H9 (cell line): ENCODE results near the gene SPINK7. TPM values are rescaled to one million over a fixed set of nuclear protein-coding genes. Genes with fewer than 3 reads are reported as not detected.

Experiments used
- DNase-seq: peaks from one replicate; pipeline ENCODE4 v3.0.0-alpha.2; 2017
- H2AFZ ChIP-seq: one replicate; pipeline ENCODE4 v1.6.1; 2013; ENCODE audit warnings: mild to moderate bottlenecking, low read length, control low read depth, moderate library complexity
- H2AK5ac ChIP-seq: 2 replicates; pipeline ENCODE4 v1.6.1; 2013; ENCODE audit warnings: low read length, control low read depth, mixed read lengths; ENCODE audit not compliant: insufficient read length
- H2BK120ac ChIP-seq: one replicate; pipeline ENCODE4 v1.6.1; 2013; ENCODE audit warnings: low read depth, mild to moderate bottlenecking, low read length, control low read depth, inconsistent platforms; ENCODE audit not compliant: poor library complexity, severe bottlenecking
- H2BK12ac ChIP-seq: 2 replicates; pipeline ENCODE4 v1.6.1; 2013; ENCODE audit warnings: low read length, control low read depth, mixed read lengths, low read depth; ENCODE audit not compliant: insufficient read length
- H2BK15ac ChIP-seq: 2 replicates; pipeline ENCODE4 v1.6.1; 2013; ENCODE audit warnings: low read depth, low read length, control low read depth
- H2BK20ac ChIP-seq: one replicate; pipeline ENCODE4 v1.6.1; 2013; ENCODE audit warnings: low read depth, mild to moderate bottlenecking, low read length, control low read depth, inconsistent platforms; ENCODE audit not compliant: poor library complexity, severe bottlenecking
- H2BK5ac ChIP-seq: 2 replicates; pipeline ENCODE4 v1.6.1; 2013; ENCODE audit warnings: low read length, control low read depth, mixed read lengths; ENCODE audit not compliant: insufficient read length
- H3K14ac ChIP-seq: 2 replicates; pipeline ENCODE4 v1.6.1; 2013; ENCODE audit warnings: low read length, control low read depth; ENCODE audit not compliant: insufficient read depth
- H3K18ac ChIP-seq: 2 replicates; pipeline ENCODE4 v1.6.1; 2013; ENCODE audit warnings: low read depth, mild to moderate bottlenecking, mixed read lengths, low read length, control low read depth; ENCODE audit not compliant: insufficient read length
- H3K23ac ChIP-seq: 2 replicates; pipeline ENCODE4 v1.6.1; 2013; ENCODE audit warnings: low read length, control low read depth, mixed read lengths, low read depth; ENCODE audit not compliant: insufficient read length
- H3K23me2 ChIP-seq: 2 replicates; pipeline ENCODE4 v1.6.1; 2013; ENCODE audit warnings: low read depth, mild to moderate bottlenecking, mixed read lengths, low read length, control low read depth; ENCODE audit not compliant: insufficient read length, poor library complexity, severe bottlenecking
- H3K27ac ChIP-seq: 2 replicates; pipeline ENCODE4 v1.5.1; 2013; ENCODE audit warnings: low read length, control low read depth, mixed read lengths, low read depth; ENCODE audit not compliant: insufficient read length
- H3K27me3 ChIP-seq: 2 replicates; pipeline ENCODE4 v1.6.1; 2013; ENCODE audit warnings: low read length, control low read depth, inconsistent platforms; ENCODE audit not compliant: insufficient read depth
- H3K4ac ChIP-seq: 2 replicates; pipeline ENCODE4 v1.6.1; 2013; ENCODE audit warnings: low read depth, mild to moderate bottlenecking, control low read depth, inconsistent platforms, low read length, moderate library complexity
- H3K4me1 ChIP-seq: 2 replicates; pipeline ENCODE4 v1.6.1; 2013; ENCODE audit warnings: low read length, control low read depth, inconsistent platforms; ENCODE audit not compliant: insufficient read depth
- H3K4me2 ChIP-seq: 2 replicates; pipeline ENCODE4 v1.6.1; 2013; ENCODE audit warnings: low read length, control low read depth, mixed read lengths; ENCODE audit not compliant: insufficient read length, insufficient read depth
- H3K56ac ChIP-seq: 2 replicates; pipeline ENCODE4 v1.6.1; 2013; ENCODE audit warnings: low read depth, mild to moderate bottlenecking, mixed read lengths, low read length, control low read depth; ENCODE audit not compliant: insufficient read length
- H3K79me1 ChIP-seq: 2 replicates; pipeline ENCODE4 v1.6.1; 2013; ENCODE audit warnings: low read depth, mild to moderate bottlenecking, moderate library complexity, low read length, control low read depth, inconsistent platforms; ENCODE audit not compliant: insufficient read depth, poor library complexity, severe bottlenecking
- H3K79me2 ChIP-seq: 2 replicates; pipeline ENCODE4 v1.6.1; 2013; ENCODE audit warnings: low read length, control low read depth, inconsistent platforms; ENCODE audit not compliant: insufficient read depth
- H3K9ac ChIP-seq: 2 replicates; pipeline ENCODE4 v1.6.1; 2013; ENCODE audit warnings: low read length, control low read depth, mixed read lengths; ENCODE audit not compliant: insufficient read length; ENCODE audit errors: extremely low read depth
- H3K9me3 ChIP-seq: one replicate; pipeline ENCODE4 v1.6.1; 2013; ENCODE audit warnings: low read depth, low read length, inconsistent platforms; ENCODE audit not compliant: control insufficient read depth
- H3T11ph ChIP-seq: one replicate; pipeline ENCODE4 v1.6.1; 2013; ENCODE audit warnings: mild to moderate bottlenecking, low read length, control low read depth, inconsistent platforms
- H4K20me1 ChIP-seq: one replicate; pipeline ENCODE4 v1.6.1; 2013; ENCODE audit not compliant: control insufficient read depth, insufficient read length, insufficient read depth
- H4K5ac ChIP-seq: 2 replicates; pipeline ENCODE4 v1.6.1; 2013; ENCODE audit warnings: low read depth, mild to moderate bottlenecking, mixed read lengths, low read length, control low read depth; ENCODE audit not compliant: insufficient read length
- H4K8ac ChIP-seq: replicated peaks from 2 replicates; pipeline ENCODE4 v1.6.1; 2013; ENCODE audit warnings: low read length, control low read depth, mixed read lengths, low read depth; ENCODE audit not compliant: insufficient read length
- H4K91ac ChIP-seq: 2 replicates; pipeline ENCODE4 v1.6.1; 2013; ENCODE audit warnings: low read depth, mild to moderate bottlenecking, moderate library complexity, mixed read lengths, low read length, control low read depth; ENCODE audit not compliant: insufficient read length
- H3K27ac Mint-ChIP-seq, 3 experiments: 2 replicates in 2 of 3; 3 replicates in 1 of 3; pipeline ENCODE4 v1.8.0; 2020 to 2021; ENCODE audit warnings: mixed read lengths in 3 of 3, mild to moderate bottlenecking in 1 of 3, moderate library complexity in 1 of 3
- H3K27me3 Mint-ChIP-seq: 2 replicates; pipeline ENCODE4 v1.8.0; 2021; ENCODE audit warnings: low read depth, mild to moderate bottlenecking, moderate library complexity, mixed read lengths
- H3K36me3 Mint-ChIP-seq, 3 experiments: 2 replicates in 2 of 3; 3 replicates in 1 of 3; pipeline ENCODE4 v1.8.0; 2020 to 2021; ENCODE audit warnings: low read depth in 3 of 3, mixed read lengths in 3 of 3; ENCODE audit not compliant: insufficient read depth in 1 of 3
- H3K4me1 Mint-ChIP-seq, 2 experiments: 2 replicates each; pipeline ENCODE4 v1.8.0; 2020; ENCODE audit warnings: mixed read lengths in 2 of 2
- H3K4me3 Mint-ChIP-seq, 2 experiments: 2 replicates in 1 of 2; 3 replicates in 1 of 2; pipeline ENCODE4 v1.8.0; 2020 to 2021; ENCODE audit warnings: mild to moderate bottlenecking in 2 of 2, mixed read lengths in 2 of 2, moderate library complexity in 1 of 2
- H3K9me3 Mint-ChIP-seq, 2 experiments: 2 replicates in 1 of 2; 3 replicates in 1 of 2; pipeline ENCODE4 v1.8.0; 2020; ENCODE audit warnings: mild to moderate bottlenecking in 2 of 2, mixed read lengths in 2 of 2, moderate library complexity in 1 of 2
- total RNA-seq: library from RNA; stranded (reverse); gene quantifications from 2 replicates; pipeline ENCODE4 v1.2.1, GENCODE V29; 2021
- TF ChIP-seq, protein P1 (sequence below): fragments of 200-600 bp; sonication (generic); conservative IDR thresholded peaks from 3 replicates; pipeline ENCODE4 v1.8.0; 2021; ENCODE audit warnings: antibody characterized with exemption, mild to moderate bottlenecking

The SPINK7 gene
- total RNA-seq, 1 experiment from 2014 or later = not detected

DNA sequence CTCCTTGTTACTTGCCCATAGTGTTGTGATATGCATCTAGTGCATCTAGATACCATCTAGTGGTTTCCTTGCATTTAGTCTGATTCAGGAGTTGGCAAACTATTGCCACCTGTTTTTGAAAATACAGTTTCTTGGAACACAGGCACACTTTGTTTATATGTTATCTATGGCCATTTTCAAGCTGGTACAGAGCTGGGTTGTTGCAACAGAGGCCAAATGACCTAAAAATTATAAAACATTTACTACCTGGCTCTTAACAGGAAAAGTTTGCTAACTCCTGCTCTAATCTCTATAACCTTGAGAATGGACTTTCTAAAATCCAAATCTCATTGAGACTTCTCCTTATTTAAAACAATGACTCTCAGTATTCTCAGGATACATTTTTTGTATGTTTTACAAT lies 52.1 kb downstream of the SPINK7 start:
- H4K5ac ChIP-seq = no peak overlapping the region
- H3K23me2 ChIP-seq = no peaks in the 10 kb centered on the region
- no peak overlapping the region for H3K14ac ChIP-seq
- H3K56ac ChIP-seq = no peak overlapping the region
- Mint-ChIP-seq H3K4me1 (no peaks in the 10 kb centered on the region), H3K27ac (no peak overlapping the region), H3K27me3 (peaks cover 2% of the 10 kb centered on the region; the same call in 1 of the 2 replicates), H3K4me3 (no peak overlapping the region), H3K9me3 (peaks cover 6 to 8% of the 10 kb centered on the region in 2 experiments; a peak in 3 of 5 replicates), H3K36me3 (peaks cover 0 to 10% (median 0%) of the 10 kb centered on the region in 3 experiments; a peak in 3 of 7 replicates)
- no peak overlapping the region for H3K27ac ChIP-seq
- no peaks in the 10 kb centered on the region for H3K4me1 ChIP-seq
- H3K27me3 ChIP-seq = no peaks in the 10 kb centered on the region
- DNase-seq = no peak
- no peak overlapping the region for H2BK20ac ChIP-seq
- no peaks in the 10 kb centered on the region for H3K79me2 ChIP-seq
- H2BK12ac ChIP-seq = no peak overlapping the region
- H2AK5ac ChIP-seq = no peak overlapping the region
- TF ChIP-seq, protein P1, sequence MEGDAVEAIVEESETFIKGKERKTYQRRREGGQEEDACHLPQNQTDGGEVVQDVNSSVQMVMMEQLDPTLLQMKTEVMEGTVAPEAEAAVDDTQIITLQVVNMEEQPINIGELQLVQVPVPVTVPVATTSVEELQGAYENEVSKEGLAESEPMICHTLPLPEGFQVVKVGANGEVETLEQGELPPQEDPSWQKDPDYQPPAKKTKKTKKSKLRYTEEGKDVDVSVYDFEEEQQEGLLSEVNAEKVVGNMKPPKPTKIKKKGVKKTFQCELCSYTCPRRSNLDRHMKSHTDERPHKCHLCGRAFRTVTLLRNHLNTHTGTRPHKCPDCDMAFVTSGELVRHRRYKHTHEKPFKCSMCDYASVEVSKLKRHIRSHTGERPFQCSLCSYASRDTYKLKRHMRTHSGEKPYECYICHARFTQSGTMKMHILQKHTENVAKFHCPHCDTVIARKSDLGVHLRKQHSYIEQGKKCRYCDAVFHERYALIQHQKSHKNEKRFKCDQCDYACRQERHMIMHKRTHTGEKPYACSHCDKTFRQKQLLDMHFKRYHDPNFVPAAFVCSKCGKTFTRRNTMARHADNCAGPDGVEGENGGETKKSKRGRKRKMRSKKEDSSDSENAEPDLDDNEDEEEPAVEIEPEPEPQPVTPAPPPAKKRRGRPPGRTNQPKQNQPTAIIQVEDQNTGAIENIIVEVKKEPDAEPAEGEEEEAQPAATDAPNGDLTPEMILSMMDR = no peak
- no peak overlapping the region for H4K91ac ChIP-seq
- H4K8ac ChIP-seq = no peak overlapping the region
- H3K4ac ChIP-seq = no peak overlapping the region
- no peak overlapping the region for H3K18ac ChIP-seq
- H2BK15ac ChIP-seq = no peak overlapping the region
- no peak overlapping the region for H2AFZ ChIP-seq
- H3T11ph ChIP-seq = no peak overlapping the region
- no peaks in the 10 kb centered on the region for H3K79me1 ChIP-seq
- H3K23ac ChIP-seq = no peak overlapping the region
- H3K9me3 ChIP-seq = no peaks in the 10 kb centered on the region
- H3K4me2 ChIP-seq = no peak overlapping the region
- H2BK5ac ChIP-seq = no peak overlapping the region
- H2BK120ac ChIP-seq = no peak overlapping the region
- no peaks in the 10 kb centered on the region for H4K20me1 ChIP-seq
- no peak overlapping the region for H3K9ac ChIP-seq

Other genes starting within 250 kb of the SPINK7 start
- 5.6 and 6.0 TPM in 2 replicates for gene SPINK5, start 248.4 kb upstream of the SPINK7 start, total RNA-seq
- gene SPINK14, start 143.9 kb upstream of the SPINK7 start, total RNA-seq = not detected in 2 replicates
- not detected in 2 replicates for gene SPINK6, start 109.4 kb upstream of the SPINK7 start, total RNA-seq
- not detected in 2 replicates for gene MARCOL, start 73.9 kb upstream of the SPINK7 start, total RNA-seq
- not detected in 2 replicates for gene SPINK13, start 43.6 kb upstream of the SPINK7 start, total RNA-seq
- gene SPINK9, start 23.1 kb downstream of the SPINK7 start, total RNA-seq = not detected in 2 replicates
- 34.6 and 39.5 TPM in 2 replicates for gene FBXO38, start 71.5 kb downstream of the SPINK7 start, total RNA-seq